NB4 (cell line): ENCODE measurements around the gene ARID4A.

Experiments used
- POLR2A ChIP-seq: IDR thresholded peaks from 2 replicates; pipeline ENCODE4 v1.6.1; 2011; ENCODE audit warnings: mild to moderate bottlenecking; ENCODE audit not compliant: insufficient read length; ENCODE audit errors: extremely low read depth
- TF ChIP-seq, protein P1 (sequence below): IDR thresholded peaks from one replicate; pipeline ENCODE4 v1.5.1; 2012; ENCODE audit warnings: low read depth, low read length
- TF ChIP-seq, protein P2 (sequence below): IDR thresholded peaks from 2 replicates; pipeline ENCODE4 v1.6.1; 2011; ENCODE audit warnings: low read depth, low read length

GRCh38 chr14:58298477-58299400 is at the start of gene ARID4A:
- TF ChIP-seq, protein P1, sequence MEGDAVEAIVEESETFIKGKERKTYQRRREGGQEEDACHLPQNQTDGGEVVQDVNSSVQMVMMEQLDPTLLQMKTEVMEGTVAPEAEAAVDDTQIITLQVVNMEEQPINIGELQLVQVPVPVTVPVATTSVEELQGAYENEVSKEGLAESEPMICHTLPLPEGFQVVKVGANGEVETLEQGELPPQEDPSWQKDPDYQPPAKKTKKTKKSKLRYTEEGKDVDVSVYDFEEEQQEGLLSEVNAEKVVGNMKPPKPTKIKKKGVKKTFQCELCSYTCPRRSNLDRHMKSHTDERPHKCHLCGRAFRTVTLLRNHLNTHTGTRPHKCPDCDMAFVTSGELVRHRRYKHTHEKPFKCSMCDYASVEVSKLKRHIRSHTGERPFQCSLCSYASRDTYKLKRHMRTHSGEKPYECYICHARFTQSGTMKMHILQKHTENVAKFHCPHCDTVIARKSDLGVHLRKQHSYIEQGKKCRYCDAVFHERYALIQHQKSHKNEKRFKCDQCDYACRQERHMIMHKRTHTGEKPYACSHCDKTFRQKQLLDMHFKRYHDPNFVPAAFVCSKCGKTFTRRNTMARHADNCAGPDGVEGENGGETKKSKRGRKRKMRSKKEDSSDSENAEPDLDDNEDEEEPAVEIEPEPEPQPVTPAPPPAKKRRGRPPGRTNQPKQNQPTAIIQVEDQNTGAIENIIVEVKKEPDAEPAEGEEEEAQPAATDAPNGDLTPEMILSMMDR: no peak
- TF ChIP-seq, protein P2, sequence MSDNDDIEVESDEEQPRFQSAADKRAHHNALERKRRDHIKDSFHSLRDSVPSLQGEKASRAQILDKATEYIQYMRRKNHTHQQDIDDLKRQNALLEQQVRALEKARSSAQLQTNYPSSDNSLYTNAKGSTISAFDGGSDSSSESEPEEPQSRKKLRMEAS: no peak
- peak; percentile 78 for TF ChIP-seq POLR2A
